Transverse colon (tissue), 4 donors: ENCODE results near the gene TMEM214.

Source experiments
- CTCF ChIP-seq, 5 experiments: fragments of 200-600 bp in 3 of 5; fragments of 450-650 bp in 2 of 5; sonication (generic) in 3 of 5; IDR thresholded peaks; 1 replicate in 2 of 5; 2 replicates in 3 of 5; pipeline ENCODE4 v1.5.1; 2016 to 2017; ENCODE audit warnings: antibody characterized with exemption in 5 of 5, inconsistent platforms in 3 of 5, mild to moderate bottlenecking in 2 of 5, moderate library complexity in 1 of 5
- EP300 ChIP-seq: sonication (generic); formaldehyde crosslinking; IDR thresholded peaks from one replicate; pipeline ENCODE4 v1.6.1; 2017; ENCODE audit warnings: antibody characterized with exemption, low read depth
- POLR2A ChIP-seq: fragments of 450-650 bp; IDR thresholded peaks from one replicate; pipeline ENCODE4 v1.6.1; 2016; ENCODE audit warnings: antibody characterized with exemption, mild to moderate bottlenecking, moderate library complexity
- POLR2AphosphoS5 ChIP-seq, 3 donors: sonication (generic); formaldehyde crosslinking; IDR thresholded peaks; one replicate each; pipeline ENCODE4 v1.6.1; 2016; ENCODE audit warnings: antibody characterized with exemption in 3 of 3

- TF ChIP-seq CTCF (IDR thresholded peaks at IDR 0.05) (no peak), POLR2AphosphoS5 (IDR thresholded peaks at IDR 0.05) (no peak), POLR2A (no peak), EP300 (no peak)
Measured at GRCh38 chr2:27069961-27070618, 37.3 kb downstream of the TMEM214 start.
